K562 (cell line): ENCODE data around the gene RNF187. TPM values are rescaled to one million over a fixed set of nuclear protein-coding genes. Genes with fewer than 3 reads are reported as not detected.
A peak's percentile ranks its signal among the peaks of the same experiment; 100 is the strongest.

Experiments used
- ATAC-seq: fragments of 200-7000 bp; cut with Tn5 transposase; 3 replicates; pipeline ENCODE4 v1.9.1; 2020; ENCODE audit warnings: moderate library complexity
- BruUV-seq: library from RNA; stranded (reverse); fragments of 400-500 nt; replicated peaks from 2 replicates; lab custom pipeline; 2021; lab: Mats Ljungman, UMichigan
- CTCF ChIA-PET: fragments of 300-600 bp; formaldehyde crosslinking; extraction: SDS; loops from one replicate; lab custom pipeline; 2021; ENCODE audit warnings: low intra/inter-chr PET ratio; lab: Yijun Ruan, JAX
- POLR2A ChIA-PET: fragments of 300-600, 350-650 bp; sonication (Branson Sonifier 250); formaldehyde crosslinking; extraction: SDS; loops from one replicate; lab custom pipeline; 2021; ENCODE audit warnings: antibody characterized with exemption, inconsistent platforms; lab: Yijun Ruan, JAX
- DNase-seq, 4 experiments: peaks; one replicate each; pipeline versions ENCODE4 v3.0.0 to v3.0.0-alpha.2; 2011 to 2018; ENCODE audit warnings: low spot score in 3 of 4, mixed read lengths in 3 of 4; ENCODE audit errors: extremely low read depth in 1 of 4
- FAIRE-seq: peaks from 2 replicates; lab custom pipeline; 2011; peaks lifted over from hg19 to GRCh38; lab: Jason Lieb, UNC
- H2AFZ ChIP-seq: 2 replicates; pipeline ENCODE4 v1.6.0; 2011; ENCODE audit warnings: low read depth, low read length, control low read depth, inconsistent platforms
- H3K27ac ChIP-seq: fragments of 200-600 bp; 3 replicates; pipeline ENCODE4 v1.8.0; 2011; ENCODE audit warnings: low read depth, mild to moderate bottlenecking, control low read depth, inconsistent platforms, low read length, moderate library complexity, mixed read lengths; ENCODE audit errors: extremely low read depth
- H3K27me3 ChIP-seq, 2 experiments: fragments of 300-600 bp in 1 of 2; 2 replicates in 1 of 2; 3 replicates in 1 of 2; pipeline versions ENCODE4 v1.6.0 to v1.8.0; 2011; ENCODE audit warnings: inconsistent platforms in 2 of 2, low read length in 2 of 2, mild to moderate bottlenecking in 1 of 2, mixed read lengths in 1 of 2, moderate library complexity in 1 of 2; ENCODE audit not compliant: control insufficient read depth in 2 of 2, insufficient read depth in 2 of 2
- H3K36me3 ChIP-seq: fragments of 300-600 bp; 3 replicates; pipeline ENCODE4 v1.8.0; 2011; ENCODE audit warnings: mild to moderate bottlenecking, low read length, inconsistent platforms; ENCODE audit not compliant: control insufficient read depth, insufficient read depth
- H3K4me1 ChIP-seq, 2 experiments: fragments of 200-600 bp in 1 of 2; replicated peaks in 1 of 2; 2 replicates in 1 of 2; 3 replicates in 1 of 2; pipeline versions ENCODE4 v1.5.1 to v1.8.0; 2011; ENCODE audit warnings: inconsistent platforms in 2 of 2, low read length in 2 of 2, mild to moderate bottlenecking in 1 of 2, mixed read lengths in 1 of 2, moderate library complexity in 1 of 2; ENCODE audit not compliant: control insufficient read depth in 2 of 2, insufficient read depth in 2 of 2
- H3K4me2 ChIP-seq: 2 replicates; pipeline ENCODE4 v1.6.1; 2011; ENCODE audit warnings: low read length, control low read depth, inconsistent platforms, mixed read lengths; ENCODE audit not compliant: insufficient read depth
- H3K4me3 ChIP-seq: fragments of 200-600 bp; sonication (generic), shearing (Covaris generic); 2 replicates; pipeline ENCODE4 v1.5.1; 2016; ENCODE audit warnings: control low read depth, inconsistent platforms
- H3K79me2 ChIP-seq: fragments of 200-600 bp; 3 replicates; pipeline ENCODE4 v1.8.0; 2011; ENCODE audit warnings: low read length, inconsistent platforms; ENCODE audit not compliant: control insufficient read depth, insufficient read depth
- H3K9ac ChIP-seq, 2 experiments: 2 replicates each; pipeline versions ENCODE4 v1.6.0 to v1.6.1; 2011; ENCODE audit warnings: low read depth in 2 of 2, low read length in 2 of 2, control low read depth in 1 of 2, inconsistent platforms in 1 of 2, mild to moderate bottlenecking in 1 of 2, mixed read lengths in 1 of 2; ENCODE audit not compliant: insufficient read depth in 1 of 2
- H3K9me1 ChIP-seq: one replicate; pipeline ENCODE4 v1.6.0; 2011; ENCODE audit warnings: inconsistent platforms, mild to moderate bottlenecking, low read length, moderate library complexity; ENCODE audit not compliant: control insufficient read depth, insufficient read depth
- H3K9me3 ChIP-seq: replicated peaks from 2 replicates; pipeline ENCODE4 v1.5.1; 2011; ENCODE audit warnings: low read depth, low read length, inconsistent platforms; ENCODE audit not compliant: control insufficient read depth, insufficient read depth
- H4K20me1 ChIP-seq: replicated peaks from 2 replicates; pipeline ENCODE4 v1.6.1; 2011; ENCODE audit warnings: low read length, inconsistent platforms, mixed read lengths; ENCODE audit not compliant: control insufficient read depth, insufficient read depth
- CGGBP1 ChIP-seq: fragments of 250-450 bp; sonication (Bioruptor Pico); IDR thresholded peaks from 2 replicates; pipeline ENCODE4 v1.9.0; 2021; ENCODE audit warnings: mild to moderate bottlenecking
- CTCF ChIP-seq, 3 experiments: IDR thresholded peaks in 2 of 3; conservative IDR thresholded peaks in 1 of 3; 2 replicates each; pipeline ENCODE4 v1.5.1; 2011 to 2012; ENCODE audit warnings: low read length in 3 of 3, mild to moderate bottlenecking in 3 of 3, control low read depth in 2 of 3, improper control_type of control experiment in 1 of 3, inconsistent platforms in 1 of 3, low read depth in 1 of 3, mixed read lengths in 1 of 3, moderate library complexity in 1 of 3; ENCODE audit not compliant: insufficient read depth in 2 of 3
- L3MBTL2 ChIP-seq: fragments of 450-650 bp; IDR thresholded peaks from 2 replicates; pipeline ENCODE4 v1.6.1; 2016; ENCODE audit warnings: mild to moderate bottlenecking, moderate library complexity
- POLR2G ChIP-seq: fragments of 200-400 bp; formaldehyde crosslinking; IDR thresholded peaks from 2 replicates; pipeline ENCODE4 v1.6.1; 2017; ENCODE audit warnings: low read depth, mild to moderate bottlenecking, antibody characterized with exemption, low read length, moderate library complexity
- RBFOX2 ChIP-seq: fragments of 200-400 bp; formaldehyde crosslinking; IDR thresholded peaks from 2 replicates; pipeline ENCODE4 v1.6.1; 2017; ENCODE audit warnings: low read depth, mild to moderate bottlenecking, low read length, moderate library complexity
- RBM22 ChIP-seq: fragments of 200-400 bp; formaldehyde crosslinking; IDR thresholded peaks from 2 replicates; pipeline ENCODE4 v1.6.1; 2018; ENCODE audit warnings: low read length, low read depth; ENCODE audit not compliant: poor library complexity, severe bottlenecking
- REST ChIP-seq, 2 experiments: fragments of 450-650 bp; formaldehyde crosslinking in 1 of 2; IDR thresholded peaks; 2 replicates each; pipeline versions ENCODE4 v1.4.0 to v1.6.1; 2014 to 2020; ENCODE audit warnings: mild to moderate bottlenecking in 2 of 2, borderline replicate concordance in 1 of 2, low read depth in 1 of 2
- SP1 ChIP-seq: sonication (generic); formaldehyde crosslinking; IDR thresholded peaks from 2 replicates; pipeline ENCODE4 v1.8.1; 2022; ENCODE audit warnings: mild to moderate bottlenecking, missing genetic modification reagents
- ZNF197 ChIP-seq: fragments of 200-800 bp; sonication (Bioruptor generic); IDR thresholded peaks from 2 replicates; pipeline ENCODE4 v1.6.1; 2016; ENCODE audit warnings: low read depth, missing genetic modification characterization, missing compliant biosample characterization
- WGBS: fragments of 100-300 bp; shearing (Covaris generic); methylation state at CpG from one replicate; pipeline ENCODE4 v1.1.6; 2016; ENCODE audit warnings: low coverage, mixed read lengths; ENCODE audit not compliant: insufficient coverage; ENCODE audit errors: missing lambda C conversion rate; 5-methylcytosine and 5-hydroxymethylcytosine counted together
- in situ Hi-C: fragments of 300-500 bp; cut with MboI; formaldehyde crosslinking; loops from 4 replicates; pipeline ENCODE4 v1.15.0; 2018; ENCODE audit warnings: inconsistent platforms, mixed read lengths
- intact Hi-C: fragments of 100-400 bp; cut with micrococcal nuclease; formaldehyde crosslinking; loops from 2 replicates; pipeline ENCODE4 v1.14.2; 2022
- polyA plus RNA-seq, 8 experiments: library from polyadenylated mRNA; depleted of rRNA in 4 of 8; stranded (reverse) in 5 of 8; unstranded in 3 of 8; fragments of >200 nt; fragmentation: Nextera tagmentation in 2 of 8; fragmentation: Illumina TruSeq in 1 of 8; extraction: Ambion mirVana in 2 of 8; extraction: Trizol in 1 of 8; gene quantifications; 2 replicates each; pipeline versions ENCODE4 v1.2.1 to v1.2.3, GENCODE V29; 2011 to 2014; ENCODE audit warnings: inconsistent platforms in 1 of 8, missing spikeins in 1 of 8
- total RNA-seq, 7 experiments: library from RNA; depleted of rRNA in 6 of 7; stranded (reverse); fragments of >200 nt in 6 of 7; fragmentation: Illumina TruSeq in 2 of 7; extraction: Trizol in 2 of 7; gene quantifications; 2 replicates each; pipeline versions ENCODE4 v1.2.1 to v1.2.3, GENCODE V29; 2011 to 2021; ENCODE audit warnings: low replicate concordance in 1 of 7

Gene RNF187
- total and polyA plus RNA-seq, 9 of the 15 experiments (the other 6 are each of a cell fraction or from before 2014, with no cell fraction given), result 2.3 to 119 (median 41.9) TPM

- DNase-seq (no peak), ATAC-seq (no peak), FAIRE-seq (no peak)
- Histone ChIP-seq H3K36me3 (peaks cover 54% of the 10 kb centered on the region; the same call in 2 of the 3 replicates), H3K9me1 (no peaks in the 10 kb centered on the region), H3K4me1 (peaks cover 25 to 28% of the 10 kb centered on the region in 2 experiments), H3K79me2 (peaks cover 8% of the 10 kb centered on the region), H3K4me2 (no peak overlapping the region), H3K27me3 (no peaks in the 10 kb centered on the region), H3K9ac (peak overlapping the region in 1 of 2 experiments; percentile 57; a peak in 1 of 4 replicates), H3K9me3 (no peaks in the 10 kb centered on the region), H3K27ac (no peak overlapping the region), H3K4me3 (no peak overlapping the region), H2AFZ (no peak overlapping the region), H4K20me1 (no peaks in the 10 kb centered on the region; the same call in 1 of the 2 replicates)
- 95% methylated on average over 26 of the region's 28 CpGs for WGBS
- BruUV-seq, result no TSS peak
- CTCF ChIA-PET, result no interaction called here
- in situ Hi-C loops, result no loop called here
- POLR2A ChIA-PET, result interaction anchor here (0.6 to 0.9 kb wide), 3 partner anchors 11 to 203 kb away, joined by 3 to 5 read pairs (median 3); no protein-coding TSS in a partner anchor
- intact Hi-C loops, result no loop called here
- TF ChIP-seq ZNF197 (CRISPR knock-in tag), result no peak
- no peak for TF ChIP-seq CGGBP1 (CRISPR knock-in tag)
- 0 out of 2 replicates have a peak, but pooled peaks have one; percentile 2 for TF ChIP-seq SP1 (CRISPR knock-in tag)
- peak; percentile 16 for TF ChIP-seq RBM22
- TF ChIP-seq L3MBTL2, result no peak
- TF ChIP-seq POLR2G, result peak; percentile 66
- TF ChIP-seq RBFOX2, result peak; percentile 62
- TF ChIP-seq CTCF (IDR thresholded peaks at IDR 0.05 in 2 of 3, conservative IDR thresholded peaks at IDR 0.05 in 1 of 3; ENCODE audit: insufficient read depth in 2 of 3, low read depth in 1 of 3, low read length in 3 of 3), result peak in 2 of 3 experiments; percentile 11 to 14; a peak in 1 of 6 replicates
- peak; percentile 13; the same call in 1 of the 2 replicates for TF ChIP-seq REST (IDR thresholded peaks at IDR 0.05; ENCODE audit: borderline replicate concordance)
- TF ChIP-seq REST (CRISPR knock-in tag; IDR thresholded peaks at IDR 0.05; ENCODE audit: low read depth), result no peak
These were observed 6.2 kb downstream of the RNF187 start for GRCh38 chr1:228493141-228494043.
